SK-N-SH (cell line): Measurements from ENCODE around the gene SMNDC1.

ENCODE experiments used
- FOXJ3 ChIP-seq: sonication (generic); formaldehyde crosslinking; IDR thresholded peaks from 2 replicates; pipeline ENCODE4 v1.5.1; 2020; ENCODE audit warnings: mild to moderate bottlenecking, missing genetic modification reagents
- NRF1 ChIP-seq: IDR thresholded peaks from 2 replicates; pipeline ENCODE4 v1.6.1; 2012; ENCODE audit warnings: low read depth, mild to moderate bottlenecking, low read length
- TF ChIP-seq, protein P1 (sequence below): IDR thresholded peaks from 2 replicates; pipeline ENCODE4; 2012

GRCh38 chr10:110324805-110325280 lies 20.1 kb upstream of the SMNDC1 start:
- TF ChIP-seq FOXJ3 (CRISPR knock-in tag) (no peak), NRF1 (no peak)
- TF ChIP-seq, protein P1, sequence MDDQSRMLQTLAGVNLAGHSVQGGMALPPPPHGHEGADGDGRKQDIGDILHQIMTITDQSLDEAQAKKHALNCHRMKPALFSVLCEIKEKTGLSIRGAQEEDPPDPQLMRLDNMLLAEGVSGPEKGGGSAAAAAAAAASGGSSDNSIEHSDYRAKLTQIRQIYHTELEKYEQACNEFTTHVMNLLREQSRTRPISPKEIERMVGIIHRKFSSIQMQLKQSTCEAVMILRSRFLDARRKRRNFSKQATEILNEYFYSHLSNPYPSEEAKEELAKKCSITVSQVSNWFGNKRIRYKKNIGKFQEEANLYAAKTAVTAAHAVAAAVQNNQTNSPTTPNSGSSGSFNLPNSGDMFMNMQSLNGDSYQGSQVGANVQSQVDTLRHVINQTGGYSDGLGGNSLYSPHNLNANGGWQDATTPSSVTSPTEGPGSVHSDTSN: no peak; the same call in 1 of the 2 replicates
